ENCODE data around the gene ELOB.
"Not testable (repeated sequence)": the region's sequence is repeated elsewhere in the genome, so short reads cannot be mapped to it uniquely, and the experiment has no call there.

Gene ELOB

GRCh38 chr16:2745116-2745890, 31.8 kb downstream of the ELOB start:
- DNase-seq (ENCODE audit: low spot score), result no peak

GRCh38 chr16:2744711-2745110, 32.4 kb downstream of the ELOB start:
- no peak for DNase-seq (ENCODE audit: low spot score)

- no peak for DNase-seq (ENCODE audit: low spot score)
Measured at GRCh38 chr16:2743007-2743810, 33.9 kb downstream of the ELOB start.

GRCh38 chr16:2742323-2743006, 34.6 kb downstream of the ELOB start:
- no peak for DNase-seq (ENCODE audit: low spot score)

GRCh38 chr16:2741168-2741567, 35.9 kb downstream of the ELOB start:
- no peak for DNase-seq (ENCODE audit: low spot score)

- no peak for DNase-seq (ENCODE audit: low spot score)
Measured at GRCh38 chr16:2740476-2740875, 36.6 kb downstream of the ELOB start.

- no peak for DNase-seq (ENCODE audit: low spot score)
Measured at GRCh38 chr16:2739625-2740430, 37.3 kb downstream of the ELOB start.

GRCh38 chr16:2738615-2739014, 38.5 kb downstream of the ELOB start:
- no peak for DNase-seq (ENCODE audit: low spot score)

GRCh38 chr16:2737895-2738418, 39.1 kb downstream of the ELOB start:
- DNase-seq (ENCODE audit: low spot score), result no peak

- DNase-seq (ENCODE audit: low spot score), result no peak
Measured at GRCh38 chr16:2737238-2737605, 39.9 kb downstream of the ELOB start.

- no peak for DNase-seq (ENCODE audit: low spot score)
Measured at GRCh38 chr16:2736476-2737237, 40.4 kb downstream of the ELOB start.

GRCh38 chr16:2734844-2735515, 42.1 kb downstream of the ELOB start:
- no peak for DNase-seq (ENCODE audit: low spot score)

GRCh38 chr16:2728034-2728433, 49.0 kb downstream of the ELOB start:
- no peak for DNase-seq (ENCODE audit: low spot score)

- no peak for DNase-seq (ENCODE audit: low spot score)
Measured at GRCh38 chr16:2726923-2727322, 50.2 kb downstream of the ELOB start.

GRCh38 chr16:2724816-2725348, 52.2 kb downstream of the ELOB start:
- DNase-seq (ENCODE audit: low spot score), result no peak

GRCh38 chr16:2724088-2724676, 52.9 kb downstream of the ELOB start:
- no peak for DNase-seq (ENCODE audit: low spot score)

GRCh38 chr16:2721634-2722173, 55.4 kb downstream of the ELOB start:
- DNase-seq (ENCODE audit: low spot score), result not testable (repeated sequence)
